HFFc6 (cell line): ENCODE data around the gene RGS11. TPM values are rescaled to one million over a fixed set of nuclear protein-coding genes. Genes with fewer than 3 reads are reported as not detected.

ENCODE experiments used
- DNase-seq: peaks from one replicate; pipeline ENCODE4 v3.0.0-alpha.2; 2018
- H3K27ac Mint-ChIP-seq: 2 replicates; pipeline ENCODE4 v1.8.0; 2020; ENCODE audit warnings: mild to moderate bottlenecking, mixed read lengths
- H3K27me3 Mint-ChIP-seq: 2 replicates; pipeline ENCODE4 v1.8.0; 2021; ENCODE audit warnings: mild to moderate bottlenecking, moderate library complexity, mixed read lengths; ENCODE audit not compliant: insufficient read depth
- H3K36me3 Mint-ChIP-seq: 2 replicates; pipeline ENCODE4 v1.8.0; 2021; ENCODE audit warnings: low read depth, mixed read lengths
- H3K4me1 Mint-ChIP-seq: 2 replicates; pipeline ENCODE4 v1.8.0; 2020; ENCODE audit warnings: low read depth, mixed read lengths
- H3K4me3 Mint-ChIP-seq: 2 replicates; pipeline ENCODE4 v1.8.0; 2020; ENCODE audit warnings: mild to moderate bottlenecking, moderate library complexity, mixed read lengths
- H3K9me3 Mint-ChIP-seq: 2 replicates; pipeline ENCODE4 v1.8.0; 2020; ENCODE audit warnings: mild to moderate bottlenecking, mixed read lengths
- total RNA-seq, 6 experiments: library from RNA; stranded (reverse); fragmentation: NEBNext Ultra II Directional; extraction: Animal tissue kit (Norgen Biotek cat#: 25700); gene quantifications; 2 replicates in 1 of 6; 3 replicates in 5 of 6; pipeline ENCODE4 v1.2.3, GENCODE V29; 2021
- TF ChIP-seq, protein P1 (sequence below): fragments of 200-600 bp; sonication (generic); IDR thresholded peaks from 2 replicates; pipeline ENCODE4 v1.5.0; 2021; ENCODE audit warnings: antibody characterized with exemption, mild to moderate bottlenecking

Gene RGS11
- total RNA-seq, 6 experiments from 2014 or later = 1.5 to 3.5 (median 2.3) TPM

GRCh38 chr16:314351-314750 is 38.6 kb upstream of the RGS11 start:
- Mint-ChIP-seq H3K9me3 (no peaks in the 10 kb centered on the region), H3K27ac (no peak overlapping the region)
- no peak for DNase-seq

DNA sequence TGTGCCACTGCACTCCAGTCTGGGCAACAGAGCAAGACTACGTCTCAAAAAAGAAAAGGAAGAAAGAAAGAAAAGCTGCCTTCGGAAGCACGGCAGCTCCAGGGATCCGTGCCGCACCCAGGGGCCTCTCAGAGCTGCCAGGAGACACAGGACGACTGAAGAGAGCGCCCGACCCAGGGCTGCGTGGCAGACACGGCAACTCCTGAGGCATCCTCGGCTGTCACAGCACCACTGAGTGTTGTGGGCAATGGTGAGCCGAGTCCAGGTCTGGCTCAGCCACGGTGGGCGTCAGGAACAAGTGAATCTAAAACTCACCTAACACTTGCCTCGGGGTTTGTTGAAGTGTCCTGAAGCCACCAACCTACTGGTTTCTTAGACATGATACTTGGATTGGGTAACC is 36.0 kb upstream of the RGS11 start:
- no peak overlapping the region for H3K27ac Mint-ChIP-seq
- H3K27me3 Mint-ChIP-seq = no peaks in the 10 kb centered on the region
- no peaks in the 10 kb centered on the region for H3K9me3 Mint-ChIP-seq
- TF ChIP-seq, protein P1, sequence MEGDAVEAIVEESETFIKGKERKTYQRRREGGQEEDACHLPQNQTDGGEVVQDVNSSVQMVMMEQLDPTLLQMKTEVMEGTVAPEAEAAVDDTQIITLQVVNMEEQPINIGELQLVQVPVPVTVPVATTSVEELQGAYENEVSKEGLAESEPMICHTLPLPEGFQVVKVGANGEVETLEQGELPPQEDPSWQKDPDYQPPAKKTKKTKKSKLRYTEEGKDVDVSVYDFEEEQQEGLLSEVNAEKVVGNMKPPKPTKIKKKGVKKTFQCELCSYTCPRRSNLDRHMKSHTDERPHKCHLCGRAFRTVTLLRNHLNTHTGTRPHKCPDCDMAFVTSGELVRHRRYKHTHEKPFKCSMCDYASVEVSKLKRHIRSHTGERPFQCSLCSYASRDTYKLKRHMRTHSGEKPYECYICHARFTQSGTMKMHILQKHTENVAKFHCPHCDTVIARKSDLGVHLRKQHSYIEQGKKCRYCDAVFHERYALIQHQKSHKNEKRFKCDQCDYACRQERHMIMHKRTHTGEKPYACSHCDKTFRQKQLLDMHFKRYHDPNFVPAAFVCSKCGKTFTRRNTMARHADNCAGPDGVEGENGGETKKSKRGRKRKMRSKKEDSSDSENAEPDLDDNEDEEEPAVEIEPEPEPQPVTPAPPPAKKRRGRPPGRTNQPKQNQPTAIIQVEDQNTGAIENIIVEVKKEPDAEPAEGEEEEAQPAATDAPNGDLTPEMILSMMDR = no peak
- H3K4me1 Mint-ChIP-seq = no peaks in the 10 kb centered on the region
- DNase-seq = no peak
- no peak overlapping the region for H3K4me3 Mint-ChIP-seq
- H3K36me3 Mint-ChIP-seq = no peaks in the 10 kb centered on the region

More at GRCh38 chr16:314351-314750, 38.6 kb upstream of the RGS11 start:
- TF ChIP-seq, protein P1 = no peak
- H3K4me3 Mint-ChIP-seq = no peak overlapping the region
- H3K4me1 Mint-ChIP-seq = no peaks in the 10 kb centered on the region
- H3K36me3 Mint-ChIP-seq = 0 out of 2 replicates have a peak, but pooled peaks cover 6% of the 10 kb centered on the region
- peaks cover 2% of the 10 kb centered on the region for H3K27me3 Mint-ChIP-seq

DNA sequence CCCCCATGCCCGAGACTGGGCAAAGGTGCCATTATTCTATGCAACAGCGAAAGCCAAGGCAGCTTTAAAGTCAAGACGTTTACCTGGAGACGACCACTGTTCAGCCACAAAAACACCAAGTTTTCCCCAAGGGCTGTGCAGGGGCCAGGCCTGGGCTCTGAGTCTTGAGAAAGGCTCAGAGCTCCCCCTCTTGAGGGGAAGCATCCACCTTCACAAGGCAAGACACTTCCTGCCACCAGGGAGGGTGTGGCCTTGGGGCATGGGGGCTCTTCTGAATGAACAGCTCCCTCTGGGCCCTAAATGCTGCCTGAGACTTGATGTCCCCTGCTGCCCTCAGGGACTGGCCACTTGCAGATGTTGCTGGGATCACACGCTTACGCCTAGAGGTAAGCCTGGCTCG is 33.7 kb upstream of the RGS11 start:
- no peaks in the 10 kb centered on the region for H3K4me1 Mint-ChIP-seq
- H3K27me3 Mint-ChIP-seq = no peaks in the 10 kb centered on the region; the same call in 1 of the 2 replicates
- no peak for DNase-seq
- H3K9me3 Mint-ChIP-seq = no peaks in the 10 kb centered on the region
- TF ChIP-seq, protein P1 = no peak
- H3K36me3 Mint-ChIP-seq = no peaks in the 10 kb centered on the region
- H3K4me3 Mint-ChIP-seq = no peak overlapping the region
- no peak overlapping the region for H3K27ac Mint-ChIP-seq

- Mint-ChIP-seq H3K4me1 (no peaks in the 10 kb centered on the region), H3K27me3 (no peaks in the 10 kb centered on the region; the same call in 1 of the 2 replicates)
- TF ChIP-seq, protein P1 = no peak
Measured at GRCh38 chr16:307691-308312, 32.1 kb upstream of the RGS11 start.

GRCh38 chr16:306911-307370 is 31.2 kb upstream of the RGS11 start:
- TF ChIP-seq, protein P1 = no peak
- no peaks in the 10 kb centered on the region for H3K9me3 Mint-ChIP-seq
- no peak for DNase-seq
- no peak overlapping the region for H3K27ac Mint-ChIP-seq
- H3K4me3 Mint-ChIP-seq = no peak overlapping the region
- H3K27me3 Mint-ChIP-seq = no peaks in the 10 kb centered on the region; the same call in 1 of the 2 replicates
- H3K36me3 Mint-ChIP-seq = no peaks in the 10 kb centered on the region
- H3K4me1 Mint-ChIP-seq = no peaks in the 10 kb centered on the region

More at GRCh38 chr16:307691-308312, 32.1 kb upstream of the RGS11 start:
- Mint-ChIP-seq H3K9me3 (no peaks in the 10 kb centered on the region), H3K36me3 (no peaks in the 10 kb centered on the region), H3K4me3 (no peak overlapping the region), H3K27ac (no peak overlapping the region)
- no peak for DNase-seq
